Stimulated activated naive B cell treated with anti-CD40 and anti-IgM and Interleukin-4, amounts not matched to agents 10 μg/mL and 1 μg/mL and 100 μg/mL, for 72 hours (primary cell): ENCODE results near the gene RAF1.
"Not testable (repeated sequence)": the region's sequence is repeated elsewhere in the genome, so short reads cannot be mapped to it uniquely, and the experiment has no call there.

ENCODE experiments used
- ATAC-seq, 2 donors: fragments of 150-1000 bp; cut with Tn5 transposase; replicated peaks; 2 replicates each; pipeline ENCODE4 v1.10.0; 2021; ENCODE audit warnings: moderate library complexity in 1 of 2
- DNase-seq: peaks from one replicate; pipeline ENCODE4 v3.0.0; 2021
- H3K27ac Mint-ChIP-seq: one replicate; pipeline ENCODE4 v1.8.0; 2022; ENCODE audit warnings: mild to moderate bottlenecking, mixed read lengths
- H3K27me3 Mint-ChIP-seq, 2 donors: one replicate each; pipeline ENCODE4 v1.8.0; 2022; ENCODE audit warnings: mixed read lengths in 2 of 2
- H3K36me3 Mint-ChIP-seq, 2 donors: one replicate each; pipeline ENCODE4 v1.8.0; 2022; ENCODE audit warnings: mixed read lengths in 2 of 2, mild to moderate bottlenecking in 1 of 2
- H3K4me1 Mint-ChIP-seq, 2 donors: one replicate each; pipeline ENCODE4 v1.8.0; 2022; ENCODE audit warnings: mixed read lengths in 2 of 2, mild to moderate bottlenecking in 1 of 2
- H3K4me3 Mint-ChIP-seq, 2 donors: one replicate each; pipeline ENCODE4 v1.8.0; 2022; ENCODE audit warnings: mild to moderate bottlenecking in 2 of 2, mixed read lengths in 2 of 2, moderate library complexity in 1 of 2
- H3K9me3 Mint-ChIP-seq, 2 donors: one replicate each; pipeline ENCODE4 v1.8.0; 2022; ENCODE audit warnings: mixed read lengths in 2 of 2, mild to moderate bottlenecking in 1 of 2

The RAF1 gene

DNA sequence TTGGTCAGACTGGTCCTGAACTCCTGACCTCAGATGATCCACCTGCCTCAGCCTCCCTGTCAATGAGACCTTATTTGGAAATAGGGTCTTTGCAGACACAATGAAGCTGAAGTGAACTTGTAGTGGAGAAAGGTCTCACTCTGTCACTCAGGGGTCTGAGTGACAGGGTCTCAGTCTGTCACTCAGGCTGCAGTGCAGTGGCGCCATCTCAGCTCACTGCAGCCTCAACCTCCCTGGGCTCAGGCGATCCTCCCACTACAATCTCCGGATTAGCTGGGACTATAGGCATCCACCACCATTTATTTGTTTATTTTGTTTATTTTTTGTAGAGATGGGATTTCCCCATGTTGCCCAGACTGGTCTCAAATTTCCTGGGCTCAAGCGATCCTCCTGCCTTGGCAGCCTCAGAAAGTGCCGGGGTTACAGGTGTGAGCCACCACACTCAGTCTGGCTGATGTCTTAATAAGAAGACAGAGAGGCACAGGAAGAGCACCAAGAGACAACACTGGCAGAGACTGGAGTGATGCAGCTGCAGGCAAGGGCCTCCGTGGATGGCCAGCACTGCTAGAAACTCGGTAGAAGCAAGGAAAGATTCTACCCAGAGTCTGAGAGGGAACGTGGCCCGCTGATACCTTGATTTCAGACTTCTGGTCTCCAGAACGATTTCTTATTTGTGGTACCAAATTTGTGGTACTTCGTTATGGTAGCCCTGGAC, 26.2 kb upstream of the RAF1 start:
- Mint-ChIP-seq H3K9me3 (no peaks in the 10 kb centered on the region), H3K4me3 (no peak overlapping the region), H3K36me3 (no peaks in the 10 kb centered on the region), H3K4me1 (no peaks in the 10 kb centered on the region), H3K27me3 (peaks cover 4 to 15% of the 10 kb centered on the region in 2 donors), H3K27ac (no peak overlapping the region)
- DNase-seq (no peak), ATAC-seq (no peak)

DNA sequence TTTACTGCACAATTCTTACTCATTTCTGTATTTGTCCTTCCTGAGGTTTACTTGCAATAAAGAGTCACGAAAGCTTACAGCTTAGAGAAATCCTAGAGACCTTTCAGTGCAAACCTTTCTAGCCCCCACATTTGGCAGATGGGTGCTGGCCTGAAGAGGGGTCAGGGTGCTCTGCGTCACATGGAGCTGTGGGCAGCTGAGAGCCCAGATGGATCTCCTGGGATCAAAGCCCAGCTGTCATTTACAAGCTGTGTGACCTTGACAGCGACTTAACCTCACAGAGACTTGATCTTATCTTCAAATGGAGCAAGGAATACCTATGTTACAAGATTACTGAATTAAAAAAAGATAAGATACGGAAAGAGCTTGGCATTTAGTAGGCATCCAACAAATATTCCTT, 24.0 kb upstream of the RAF1 start:
- H3K27me3 Mint-ChIP-seq = peaks cover 4 to 15% of the 10 kb centered on the region in 2 donors
- H3K4me3 Mint-ChIP-seq = no peak overlapping the region
- no peaks in the 10 kb centered on the region for H3K9me3 Mint-ChIP-seq

DNA sequence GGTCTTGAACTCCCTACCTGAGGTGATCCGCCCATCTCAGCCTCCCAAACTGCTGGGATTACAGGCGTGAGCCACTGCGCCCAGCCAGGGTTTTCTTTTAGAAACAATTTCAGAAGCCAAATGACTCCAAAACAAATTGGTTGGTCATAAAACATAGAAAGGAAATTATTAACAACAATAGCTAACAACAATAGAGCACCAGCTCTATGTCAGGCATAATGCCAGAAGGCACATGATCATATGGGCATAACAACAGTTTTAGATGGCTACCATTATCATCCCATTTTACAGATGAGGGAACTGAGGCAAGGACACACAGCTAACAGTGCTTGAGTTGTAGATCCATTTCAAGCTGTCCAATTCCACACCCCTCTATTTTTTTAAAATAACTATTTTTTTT, 22.2 kb upstream of the RAF1 start:
- no peaks in the 10 kb centered on the region for H3K36me3 Mint-ChIP-seq
- no peak for ATAC-seq
- H3K4me3 Mint-ChIP-seq = no peak overlapping the region
- H3K4me1 Mint-ChIP-seq = peaks cover 0 to 2% of the 10 kb centered on the region in 2 donors
- H3K27me3 Mint-ChIP-seq = peaks cover 4 to 15% of the 10 kb centered on the region in 2 donors
- H3K9me3 Mint-ChIP-seq = no peaks in the 10 kb centered on the region
- no peak for DNase-seq
- H3K27ac Mint-ChIP-seq = no peak overlapping the region

More for the DNA sequence above, 24.0 kb upstream of the RAF1 start:
- no peak for ATAC-seq
- H3K4me1 Mint-ChIP-seq = no peaks in the 10 kb centered on the region
- H3K27ac Mint-ChIP-seq = no peak overlapping the region
- H3K36me3 Mint-ChIP-seq = no peaks in the 10 kb centered on the region
- no peak for DNase-seq

DNA sequence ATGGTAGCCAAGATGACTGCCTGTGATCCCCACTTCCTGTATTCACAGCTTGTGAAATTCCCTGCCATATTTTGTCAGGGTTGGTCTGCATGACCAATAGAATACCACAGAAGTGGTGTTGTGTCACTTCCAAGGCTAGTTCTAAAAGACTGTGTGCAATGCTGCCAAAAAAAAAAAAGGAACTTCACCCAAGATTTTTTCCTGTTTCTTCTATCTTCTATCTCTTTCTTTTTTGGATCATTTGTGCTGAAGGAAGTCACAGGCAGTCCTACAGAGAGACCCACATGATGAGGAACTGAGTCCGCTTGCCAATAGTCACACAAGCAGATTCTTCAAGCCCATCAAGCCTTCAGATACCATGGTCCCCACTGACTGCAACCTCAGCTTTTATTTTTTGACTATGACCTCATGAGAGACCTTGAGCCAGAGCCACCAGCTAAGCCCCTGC, 18.1 kb upstream of the RAF1 start:
- Mint-ChIP-seq H3K27me3 (peaks cover 6 to 7% of the 10 kb centered on the region in 2 donors), H3K27ac (no peak overlapping the region)
- no peak for DNase-seq

DNA sequence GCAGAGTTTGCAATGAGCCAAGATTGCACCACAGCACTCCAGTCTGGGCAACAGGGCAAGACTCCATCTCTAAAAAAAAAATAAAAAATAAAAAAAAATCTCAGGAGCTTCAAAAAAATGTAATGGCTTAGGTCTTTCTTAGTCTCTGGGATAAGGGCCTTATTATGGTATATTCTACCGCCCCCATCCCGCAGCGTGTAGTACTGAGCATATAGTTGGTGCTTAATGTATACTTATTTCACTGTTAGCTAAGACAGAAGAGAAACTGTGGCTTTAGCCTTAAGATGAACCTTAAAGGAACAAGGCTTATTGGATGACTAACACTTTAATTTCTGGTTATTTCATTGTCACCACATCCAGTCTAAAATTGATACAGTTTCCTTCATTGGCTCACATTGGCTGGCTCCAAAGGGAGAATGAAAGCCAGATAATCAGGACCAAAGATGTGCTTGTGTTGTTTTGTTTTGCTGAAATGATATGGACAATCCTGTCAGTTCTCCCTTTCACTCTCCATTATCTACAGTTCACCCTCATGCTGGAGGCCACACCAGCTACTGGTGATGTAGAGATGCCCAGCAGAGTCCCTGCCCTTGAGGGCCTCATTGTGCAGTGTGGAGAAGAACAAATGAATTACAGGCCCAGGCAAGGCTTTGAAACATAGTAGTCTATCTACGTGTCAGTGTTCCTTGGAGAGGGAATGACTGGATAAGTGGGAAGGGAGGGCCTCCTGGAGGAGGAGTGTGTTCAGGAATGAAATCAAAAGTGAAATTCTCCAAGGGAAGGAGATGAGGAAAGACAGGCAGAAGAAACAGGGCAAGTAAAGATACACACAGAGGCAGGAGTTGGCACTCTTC, 17.4 kb upstream of the RAF1 start:
- H3K36me3 Mint-ChIP-seq = no peaks in the 10 kb centered on the region
- no peak overlapping the region for H3K27ac Mint-ChIP-seq
- no peak for ATAC-seq
- no peaks in the 10 kb centered on the region for H3K9me3 Mint-ChIP-seq
- no peak overlapping the region for H3K4me3 Mint-ChIP-seq
- no peak for DNase-seq
- peaks cover 0 to 4% of the 10 kb centered on the region in 2 donors for H3K4me1 Mint-ChIP-seq
- peaks cover 5% of the 10 kb centered on the region in 2 donors for H3K27me3 Mint-ChIP-seq

More for the DNA sequence above, 18.1 kb upstream of the RAF1 start:
- ATAC-seq = peak; percentile 58 to 79
- Mint-ChIP-seq H3K36me3 (no peaks in the 10 kb centered on the region), H3K4me3 (no peak overlapping the region), H3K4me1 (peaks cover 0 to 4% of the 10 kb centered on the region in 2 donors), H3K9me3 (no peaks in the 10 kb centered on the region)

DNA sequence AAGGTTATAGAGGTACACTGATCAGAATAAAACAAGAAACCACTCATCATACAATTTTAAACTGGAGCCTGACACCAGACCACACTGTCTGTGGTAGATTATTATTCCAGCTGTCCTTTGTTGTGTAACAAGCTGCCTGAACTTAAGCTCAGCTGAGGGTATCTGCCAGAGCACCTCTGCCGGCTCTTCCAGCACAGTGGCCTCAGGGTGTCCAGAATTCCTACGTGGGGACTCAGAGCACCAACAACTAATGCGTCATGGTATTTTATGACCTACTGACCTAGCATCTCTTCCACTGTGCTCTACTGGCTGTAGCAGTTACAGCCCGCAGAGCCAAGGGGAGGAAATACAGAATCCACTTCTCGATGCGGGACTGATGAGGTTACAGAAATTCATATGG, 15.6 kb upstream of the RAF1 start:
- H3K27me3 Mint-ChIP-seq = peaks cover 14 to 15% of the 10 kb centered on the region in 2 donors
- ATAC-seq = no peak
- no peaks in the 10 kb centered on the region for H3K9me3 Mint-ChIP-seq
- no peaks in the 10 kb centered on the region for H3K36me3 Mint-ChIP-seq
- no peak for DNase-seq
- peaks cover 0 to 8% of the 10 kb centered on the region in 2 donors for H3K4me1 Mint-ChIP-seq
- H3K27ac Mint-ChIP-seq = no peak overlapping the region
- H3K4me3 Mint-ChIP-seq = no peak overlapping the region

DNA sequence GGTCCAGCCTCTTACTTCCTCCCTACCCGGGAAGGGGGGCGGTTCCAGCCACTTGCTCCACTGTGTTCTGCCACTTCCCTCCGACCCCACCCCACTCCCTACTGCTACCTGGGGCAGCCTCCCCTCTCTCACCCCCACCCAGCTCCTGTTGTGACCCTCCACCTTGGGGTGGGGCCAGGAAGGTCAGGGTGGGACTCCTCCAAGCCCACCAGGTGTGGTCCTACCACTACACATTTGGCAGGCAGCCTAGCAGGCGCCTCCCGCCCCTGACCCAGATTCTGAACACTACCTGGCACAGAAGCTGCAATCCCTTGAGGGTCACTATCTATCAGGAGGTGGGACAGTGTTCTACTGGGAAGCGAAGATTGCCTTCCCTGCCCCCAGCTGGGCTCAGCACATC, 13.7 kb upstream of the RAF1 start:
- Mint-ChIP-seq H3K9me3 (no peaks in the 10 kb centered on the region), H3K36me3 (no peaks in the 10 kb centered on the region), H3K4me3 (no peak overlapping the region), H3K27me3 (peaks cover 14 to 15% of the 10 kb centered on the region in 2 donors), H3K4me1 (peaks cover 0 to 8% of the 10 kb centered on the region in 2 donors), H3K27ac (peak overlapping the region; percentile 60)
- ATAC-seq (no peak), DNase-seq (no peak)

DNA sequence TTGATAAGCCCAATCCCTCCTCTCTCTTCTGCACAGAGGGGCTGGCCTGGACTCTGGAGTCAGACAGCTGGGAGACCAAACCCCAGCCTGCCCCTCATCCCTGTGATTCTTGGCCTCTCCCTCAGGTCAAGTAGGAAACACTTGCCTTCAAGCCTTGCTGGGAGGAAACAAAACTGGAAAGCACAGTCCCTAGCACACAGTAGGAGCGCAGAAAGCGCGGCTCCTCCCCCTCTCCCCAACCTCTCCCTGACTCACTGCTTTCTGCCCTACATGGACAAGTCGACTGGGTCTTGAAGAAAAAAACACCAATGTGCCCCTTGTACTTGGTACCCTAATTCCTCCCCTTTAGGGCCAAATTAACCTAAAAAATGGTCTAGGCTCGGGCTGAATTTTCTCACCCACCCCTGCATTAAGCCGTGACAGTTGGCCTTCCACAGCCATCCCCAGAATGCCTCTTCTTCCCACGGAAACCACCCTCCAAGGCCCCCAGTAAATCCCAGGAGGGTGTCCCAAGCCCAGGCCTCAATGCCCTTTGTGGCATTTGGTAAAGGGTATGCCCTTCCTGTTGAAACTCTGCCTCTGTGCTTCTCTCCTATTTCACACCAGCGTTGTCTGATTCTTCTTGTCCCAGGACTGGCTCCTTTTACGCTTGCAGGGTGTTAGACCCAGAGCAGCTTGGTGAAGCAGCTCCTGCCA, 11.3 kb upstream of the RAF1 start:
- no peak overlapping the region for H3K4me3 Mint-ChIP-seq
- H3K27me3 Mint-ChIP-seq = peaks cover 14 to 15% of the 10 kb centered on the region in 2 donors
- ATAC-seq = no peak
- no peaks in the 10 kb centered on the region for H3K36me3 Mint-ChIP-seq
- H3K4me1 Mint-ChIP-seq = peaks cover 0 to 6% of the 10 kb centered on the region in 2 donors
- H3K9me3 Mint-ChIP-seq = no peaks in the 10 kb centered on the region
- no peak overlapping the region for H3K27ac Mint-ChIP-seq
- no peak for DNase-seq

DNA sequence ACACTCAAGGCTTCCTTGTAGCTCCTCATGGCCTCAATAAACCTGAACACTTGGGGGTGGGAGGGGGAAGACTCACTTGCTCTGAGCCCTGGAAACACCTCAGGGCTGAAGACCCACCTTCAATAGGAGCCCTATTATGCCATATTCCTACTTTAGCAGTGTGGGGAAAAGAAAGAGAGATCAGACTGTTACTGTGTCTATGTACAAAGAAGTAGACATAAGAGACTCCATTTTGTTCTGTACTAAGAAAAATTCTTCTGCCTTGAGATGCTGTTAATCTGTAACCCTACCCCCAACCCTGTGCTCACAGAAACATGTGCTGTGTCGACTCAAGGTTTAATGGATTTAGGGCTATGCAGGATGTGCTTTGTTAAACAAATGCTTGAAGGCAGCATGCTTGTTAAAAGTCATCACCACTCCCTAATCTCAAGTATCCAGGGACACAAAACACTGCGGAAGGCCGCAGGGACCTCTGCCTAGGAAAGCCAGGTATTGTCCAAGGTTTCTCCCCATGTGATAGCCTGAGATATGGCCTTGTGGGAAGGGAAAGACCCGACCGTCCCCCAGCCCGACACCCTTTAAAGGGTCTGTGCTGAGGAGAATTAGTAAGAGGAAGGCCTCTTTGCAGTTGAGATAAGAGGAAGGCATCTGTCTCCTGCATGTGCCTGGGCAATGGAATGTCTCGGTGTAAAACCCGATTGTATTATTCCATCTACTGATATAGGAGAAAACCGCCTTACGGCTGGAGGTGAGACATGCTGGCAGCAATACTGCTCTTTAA, 10.2 kb upstream of the RAF1 start:
- ATAC-seq, DNase-seq, H3K36me3 Mint-ChIP-seq: not testable (repeated sequence)

DNA sequence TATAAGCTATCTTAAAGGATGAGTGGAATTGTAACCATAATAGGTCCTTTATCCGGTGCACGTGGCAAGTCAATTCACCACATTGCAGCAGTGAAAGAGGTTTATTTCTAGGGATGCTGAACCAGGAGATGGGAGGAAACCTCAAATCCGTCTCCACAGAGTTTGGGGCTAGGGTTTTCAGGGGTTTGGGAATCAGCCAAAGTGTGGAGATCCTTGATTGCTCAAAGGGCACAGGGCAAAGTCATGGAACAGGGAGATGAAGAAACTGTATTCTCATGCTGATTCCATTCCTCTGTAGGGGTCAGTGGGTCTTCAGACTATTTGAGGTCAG, 7.2 kb upstream of the RAF1 start:
- Mint-ChIP-seq H3K27me3 (peaks cover 9 to 10% of the 10 kb centered on the region in 2 donors), H3K9me3 (peaks cover 0 to 1% of the 10 kb centered on the region in 2 donors), H3K36me3 (no peaks in the 10 kb centered on the region), H3K27ac (no peak overlapping the region), H3K4me3 (no peak overlapping the region), H3K4me1 (peaks cover 0 to 4% of the 10 kb centered on the region in 2 donors)
- no peak for DNase-seq
- ATAC-seq = no peak

More for the DNA sequence above, 10.2 kb upstream of the RAF1 start:
- H3K27me3 Mint-ChIP-seq = peaks cover 14 to 15% of the 10 kb centered on the region in 2 donors
- not testable (repeated sequence) for H3K27ac Mint-ChIP-seq, H3K4me1 Mint-ChIP-seq, H3K9me3 Mint-ChIP-seq, H3K4me3 Mint-ChIP-seq

DNA sequence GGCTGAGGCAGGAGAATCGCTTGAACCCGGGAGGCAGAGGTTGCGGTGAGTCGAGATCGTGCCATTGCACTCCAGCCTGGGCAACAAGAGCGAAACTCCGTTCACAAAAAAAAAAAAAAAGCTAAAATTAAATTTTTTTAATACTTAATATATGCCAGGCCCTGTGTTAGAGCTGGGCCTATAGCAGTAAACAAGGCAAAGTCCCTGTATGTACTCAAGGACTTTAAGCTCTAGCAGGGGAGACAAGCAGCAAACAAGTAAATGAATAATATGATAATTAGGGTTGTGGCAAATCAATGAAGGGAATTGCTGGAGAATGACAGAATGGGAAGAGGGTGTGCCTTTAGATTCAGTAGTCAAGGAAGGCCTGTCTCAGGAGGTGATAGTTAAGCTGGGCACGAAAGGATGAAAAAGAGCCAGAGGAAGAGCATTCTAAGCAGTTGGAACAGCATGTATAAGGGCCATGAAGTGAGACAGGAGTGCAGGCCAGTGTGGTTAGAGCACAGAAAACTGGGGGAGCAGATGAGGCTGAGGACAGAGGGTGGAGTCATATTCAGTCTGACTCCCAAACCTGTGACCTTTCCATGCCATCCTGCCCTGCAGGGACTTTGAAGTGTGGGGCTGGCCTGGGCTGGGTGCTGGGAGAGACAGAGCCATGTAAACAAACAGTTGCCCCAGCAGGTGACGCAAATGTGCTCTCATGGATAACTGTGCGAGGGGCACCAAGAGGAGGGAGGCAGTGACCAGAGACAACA, 6.6 kb upstream of the RAF1 start:
- no peak for ATAC-seq
- H3K27ac Mint-ChIP-seq = no peak overlapping the region
- no peaks in the 10 kb centered on the region for H3K36me3 Mint-ChIP-seq
- H3K27me3 Mint-ChIP-seq = peaks cover 4 to 7% of the 10 kb centered on the region in 2 donors
- peaks cover 0 to 1% of the 10 kb centered on the region in 2 donors for H3K9me3 Mint-ChIP-seq
- H3K4me1 Mint-ChIP-seq = peaks cover 0 to 2% of the 10 kb centered on the region in 2 donors
- no peak overlapping the region for H3K4me3 Mint-ChIP-seq
- DNase-seq = no peak

DNA sequence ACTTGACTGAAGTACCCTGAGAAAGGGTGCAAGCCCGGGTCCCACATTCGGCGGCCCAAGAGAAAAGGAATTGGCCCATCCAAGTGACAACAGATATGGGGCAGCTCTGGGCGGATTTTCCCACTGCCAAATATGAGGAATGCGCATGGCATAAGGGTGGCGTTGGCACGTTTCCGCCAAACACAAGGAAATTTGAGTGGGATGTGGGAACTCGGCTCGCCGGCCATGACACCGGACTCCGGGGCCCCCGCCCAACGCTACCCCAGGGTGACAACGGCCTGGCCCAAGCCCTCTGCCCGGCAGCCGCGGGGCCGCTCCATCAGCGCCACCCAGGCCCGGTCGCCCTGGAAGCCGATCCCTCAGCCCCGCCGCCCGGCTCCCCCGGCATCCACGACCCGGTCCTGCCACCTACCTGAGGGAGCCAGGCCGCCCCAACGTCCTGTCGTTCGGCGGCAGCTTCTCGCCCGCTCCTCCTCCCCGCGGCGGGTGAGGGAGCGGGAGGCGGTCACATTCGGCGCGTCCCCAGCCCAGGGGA, 449 bp downstream of the RAF1 start:
- H3K36me3 Mint-ChIP-seq = peaks cover 4 to 11% of the 10 kb centered on the region in 2 donors

More for the DNA sequence above, 449 bp downstream of the RAF1 start:
- peaks cover 0 to 1% of the 10 kb centered on the region in 2 donors for H3K9me3 Mint-ChIP-seq
- ATAC-seq (peak; percentile 63 to 68), DNase-seq (no peak)
- peak overlapping the region; percentile 100 for H3K27ac Mint-ChIP-seq
- peaks cover 21 to 39% of the 10 kb centered on the region in 2 donors for H3K4me1 Mint-ChIP-seq
- no peaks in the 10 kb centered on the region for H3K27me3 Mint-ChIP-seq
- H3K4me3 Mint-ChIP-seq = peak overlapping the region; percentile 85 to 88
